Astrocyte of the cerebellum (primary cell): ENCODE data around the gene SIGLEC11.

Experiments used
- DNase-seq: peaks from one replicate; pipeline ENCODE4 v3.0.0-alpha.2; 2011; ENCODE audit warnings: low read depth
- H3K4me3 ChIP-seq: 2 replicates; pipeline ENCODE4 v1.5.1; 2011; ENCODE audit warnings: mild to moderate bottlenecking, low read depth, low read length, moderate library complexity
- in situ Hi-C: cut with HindIII; loops from 2 replicates; pipeline ENCODE4 v1.10.0; 2017; ENCODE audit warnings: low sequenced_read_pairs
- TF ChIP-seq, protein P1 (sequence below): IDR thresholded peaks from 2 replicates; pipeline ENCODE4 v1.5.1; 2012; ENCODE audit warnings: low read length, low read depth, moderate library complexity, mild to moderate bottlenecking; ENCODE audit errors: missing control alignments

SIGLEC11 gene

DNA sequence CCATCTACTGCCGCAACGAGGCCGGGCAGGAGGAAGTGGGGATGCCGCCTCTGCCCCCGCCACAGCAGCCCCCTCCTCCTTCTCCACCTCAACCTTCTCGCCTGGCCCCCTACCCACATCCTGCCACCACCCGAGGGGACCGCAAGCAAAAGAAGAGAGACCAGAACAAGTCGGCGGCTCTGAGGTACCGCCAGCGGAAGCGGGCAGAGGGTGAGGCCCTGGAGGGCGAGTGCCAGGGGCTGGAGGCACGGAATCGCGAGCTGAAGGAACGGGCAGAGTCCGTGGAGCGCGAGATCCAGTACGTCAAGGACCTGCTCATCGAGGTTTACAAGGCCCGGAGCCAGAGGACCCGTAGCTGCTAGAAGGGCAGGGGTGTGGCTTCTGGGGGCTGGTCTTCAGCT, 28.2 kb downstream of the SIGLEC11 start:
- TF ChIP-seq, protein P1, sequence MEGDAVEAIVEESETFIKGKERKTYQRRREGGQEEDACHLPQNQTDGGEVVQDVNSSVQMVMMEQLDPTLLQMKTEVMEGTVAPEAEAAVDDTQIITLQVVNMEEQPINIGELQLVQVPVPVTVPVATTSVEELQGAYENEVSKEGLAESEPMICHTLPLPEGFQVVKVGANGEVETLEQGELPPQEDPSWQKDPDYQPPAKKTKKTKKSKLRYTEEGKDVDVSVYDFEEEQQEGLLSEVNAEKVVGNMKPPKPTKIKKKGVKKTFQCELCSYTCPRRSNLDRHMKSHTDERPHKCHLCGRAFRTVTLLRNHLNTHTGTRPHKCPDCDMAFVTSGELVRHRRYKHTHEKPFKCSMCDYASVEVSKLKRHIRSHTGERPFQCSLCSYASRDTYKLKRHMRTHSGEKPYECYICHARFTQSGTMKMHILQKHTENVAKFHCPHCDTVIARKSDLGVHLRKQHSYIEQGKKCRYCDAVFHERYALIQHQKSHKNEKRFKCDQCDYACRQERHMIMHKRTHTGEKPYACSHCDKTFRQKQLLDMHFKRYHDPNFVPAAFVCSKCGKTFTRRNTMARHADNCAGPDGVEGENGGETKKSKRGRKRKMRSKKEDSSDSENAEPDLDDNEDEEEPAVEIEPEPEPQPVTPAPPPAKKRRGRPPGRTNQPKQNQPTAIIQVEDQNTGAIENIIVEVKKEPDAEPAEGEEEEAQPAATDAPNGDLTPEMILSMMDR = no peak
- no peak overlapping the region for H3K4me3 ChIP-seq
- in situ Hi-C loops = no loop called here
- no peak for DNase-seq

DNA sequence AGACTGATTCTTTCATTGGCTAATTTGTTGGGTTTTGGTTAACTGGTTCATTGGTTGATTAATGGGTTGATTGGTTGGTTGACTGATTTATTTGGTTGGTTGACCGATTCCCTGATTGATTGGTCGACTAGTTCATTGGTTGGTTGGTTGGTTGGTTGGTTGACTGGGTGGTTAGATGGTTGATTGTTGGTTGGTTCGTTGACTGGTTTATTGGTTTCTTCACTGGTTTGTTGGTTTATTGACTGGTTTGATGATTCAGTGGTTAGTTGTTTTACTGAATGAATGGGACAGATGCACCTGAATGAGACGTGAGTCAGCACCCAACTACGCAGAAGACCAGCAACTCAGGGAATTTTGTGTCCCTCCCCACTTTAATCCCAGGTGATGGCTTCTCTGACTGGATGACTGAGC, 28.9 kb downstream of the SIGLEC11 start:
- TF ChIP-seq, protein P1 = no peak
- H3K4me3 ChIP-seq = no peak overlapping the region
- DNase-seq = no peak
- in situ Hi-C loops = no loop called here

DNA sequence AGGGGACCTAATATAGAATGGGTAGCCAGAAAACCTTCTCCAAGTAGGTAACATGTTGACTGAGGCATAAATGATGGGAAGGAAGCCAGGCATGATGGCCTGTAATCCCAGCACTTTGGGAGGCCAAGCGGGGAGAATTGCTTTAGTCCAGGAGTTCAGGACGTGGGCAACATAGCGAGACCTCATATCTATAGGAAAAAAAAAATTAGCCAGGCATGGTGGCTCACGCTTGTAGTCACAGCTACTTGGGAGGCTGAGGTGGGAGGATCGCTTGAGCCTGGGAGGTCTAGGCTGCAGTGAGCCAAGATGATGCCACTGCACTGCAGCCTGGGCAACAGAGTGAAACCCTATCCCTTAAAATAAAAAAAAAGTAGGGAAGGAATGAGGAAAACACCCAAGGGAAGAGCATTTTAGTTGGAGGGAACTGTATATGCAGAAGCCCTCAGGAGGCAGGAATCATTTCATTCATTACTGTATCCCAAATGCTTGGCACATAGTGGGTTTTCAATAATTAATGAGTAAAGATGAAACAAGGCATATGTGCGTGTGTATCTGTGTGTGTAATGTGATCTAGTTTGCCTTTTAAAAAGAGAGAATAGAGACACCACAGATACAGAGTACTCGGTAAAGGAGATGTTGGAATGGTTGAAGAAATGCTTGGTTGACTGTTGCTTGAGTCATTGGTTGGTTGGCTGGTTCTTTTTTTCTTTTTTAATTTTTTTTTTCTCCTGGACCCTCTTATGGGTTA, 29.5 kb downstream of the SIGLEC11 start:
- in situ Hi-C loops = no loop called here
- no peak for DNase-seq
- H3K4me3 ChIP-seq = no peak overlapping the region
- TF ChIP-seq, protein P1 = no peak

DNA sequence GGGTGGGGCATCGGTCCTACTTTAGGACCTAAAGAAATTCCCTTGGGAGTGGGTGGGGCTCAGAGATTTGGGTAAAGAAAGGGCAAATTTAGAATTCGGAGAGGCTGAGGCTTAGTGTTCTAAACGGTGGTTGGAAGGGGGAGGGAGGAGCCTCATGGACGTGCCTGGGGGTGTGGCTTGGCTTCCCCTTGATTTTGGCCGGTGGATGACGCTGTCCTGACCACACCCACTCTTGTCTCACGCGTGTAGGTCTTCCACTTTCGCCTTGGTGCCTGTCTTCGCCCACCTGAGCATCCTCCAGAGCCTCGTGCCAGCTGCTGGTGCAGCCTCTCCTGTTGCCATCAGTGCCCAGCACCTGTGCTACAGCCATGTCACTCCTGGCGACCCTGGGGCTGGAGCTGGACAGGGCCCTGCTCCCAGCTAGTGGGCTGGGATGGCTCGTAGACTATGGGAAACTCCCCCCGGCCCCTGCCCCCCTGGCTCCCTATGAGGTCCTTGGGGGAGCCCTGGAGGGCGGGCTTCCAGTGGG, 30.4 kb downstream of the SIGLEC11 start:
- H3K4me3 ChIP-seq = peak overlapping the region; percentile 65
- TF ChIP-seq, protein P1 = no peak
- in situ Hi-C loops = no loop called here
- no peak for DNase-seq

DNA sequence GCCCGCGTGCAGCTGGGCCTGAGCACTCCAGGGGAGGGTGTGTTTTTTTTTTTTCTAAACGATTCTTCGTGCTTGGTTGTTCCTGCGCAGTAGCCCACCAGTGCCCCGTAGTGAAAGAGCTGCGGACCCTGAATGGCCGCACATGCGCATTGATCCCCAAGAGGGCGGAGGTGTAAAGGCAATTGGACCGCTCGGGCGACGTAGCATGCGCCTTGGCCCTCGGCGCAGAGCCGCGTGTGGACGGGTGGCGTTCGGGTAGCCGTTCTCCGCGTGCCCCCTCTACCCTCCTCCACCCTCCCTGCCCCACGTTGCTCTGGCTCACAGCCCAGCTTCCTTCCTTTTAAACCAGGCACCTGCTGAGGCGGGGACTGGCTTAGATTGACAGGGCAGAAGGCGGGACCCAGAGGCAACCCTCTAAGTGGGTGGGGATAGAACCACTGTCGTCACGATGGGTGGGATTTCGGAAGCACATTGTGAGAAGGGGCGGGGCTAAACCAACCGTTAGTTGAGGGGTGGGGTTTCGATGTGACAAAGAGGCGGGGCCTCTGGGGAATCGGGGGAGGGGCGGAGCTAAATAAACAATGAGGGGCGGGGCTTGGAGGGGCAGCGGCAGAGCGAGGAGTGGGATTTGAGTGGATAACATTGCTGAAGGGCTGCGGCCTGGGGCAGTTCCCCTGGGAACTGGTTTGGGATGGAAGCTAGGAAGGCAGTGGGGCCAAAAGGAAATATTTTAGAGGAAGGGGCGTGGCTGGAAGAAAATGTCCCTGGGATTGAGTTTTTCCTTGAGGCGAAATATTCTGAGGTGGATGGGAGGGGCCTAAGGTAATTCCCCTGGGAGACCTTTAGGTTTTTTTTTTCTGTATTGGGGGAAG, 31.1 kb downstream of the SIGLEC11 start:
- TF ChIP-seq, protein P1 = no peak
- in situ Hi-C loops = no loop called here
- H3K4me3 ChIP-seq = peak overlapping the region; percentile 65
- DNase-seq = peak; percentile 91

DNA sequence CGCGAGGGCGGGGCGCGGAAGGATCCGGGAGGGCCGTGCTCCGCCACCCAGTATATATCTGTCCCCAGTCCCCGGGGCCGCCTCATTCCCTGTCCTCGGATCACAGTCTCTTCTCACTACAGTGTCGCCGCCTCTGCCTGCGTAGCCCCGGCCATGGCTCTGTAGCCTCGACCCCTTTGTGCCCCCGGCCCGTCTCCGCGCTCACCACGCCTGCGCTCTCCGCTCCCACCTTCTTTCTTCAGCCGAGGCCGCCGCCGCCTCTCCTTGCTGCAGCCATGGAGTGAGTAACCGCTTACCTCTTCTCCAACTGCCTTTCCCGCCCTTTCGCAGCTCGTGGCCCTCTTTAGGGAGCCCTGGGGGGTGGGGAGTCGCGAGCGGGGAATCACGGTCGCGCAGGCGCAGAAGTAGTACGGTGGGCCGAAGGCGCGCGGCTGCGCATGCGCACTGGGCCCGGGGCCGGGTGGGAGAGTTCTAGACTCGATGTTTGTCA, 31.8 kb downstream of the SIGLEC11 start, which contains the start of the genes ATF5 and NUP62:
TSS of gene ATF5 (plus strand) at position 85 of the 490 bp plus-strand sequence. CDS start 1,646 bp downstream, outside the sequence.
TSS of gene NUP62 (minus strand) at position 384 of the 490 bp plus-strand sequence. CDS start 19,697 bp downstream, outside the sequence.
- peak within 1 kb of the TSS; percentile 65 for H3K4me3 ChIP-seq
- TF ChIP-seq, protein P1 = no peak
- DNase-seq = no peak
- in situ Hi-C loops = no loop called here
